Esophagus (tissue), 2 donors: ENCODE results near the gene ELAVL3. TPM values are rescaled to one million over a fixed set of nuclear protein-coding genes. Genes with fewer than 3 reads are reported as not detected.
A peak's percentile ranks its signal among the peaks of the same experiment; 100 is the strongest.

ENCODE experiments used
- H3K27ac ChIP-seq, 2 donors: one replicate each; pipeline ENCODE4 v1.5.1; 2013; ENCODE audit warnings: low read depth in 2 of 2, mild to moderate bottlenecking in 2 of 2, inconsistent platforms in 1 of 2, low read length in 1 of 2, moderate library complexity in 1 of 2
- H3K27me3 ChIP-seq, 2 donors: one replicate each; pipeline ENCODE4 v1.6.1; 2013; ENCODE audit warnings: low read length in 2 of 2, control low read depth in 1 of 2, mild to moderate bottlenecking in 1 of 2; ENCODE audit not compliant: insufficient read depth in 2 of 2, control insufficient read depth in 1 of 2
- H3K36me3 ChIP-seq, 2 donors: one replicate each; pipeline ENCODE4 v1.6.1; 2013; ENCODE audit warnings: low read length in 1 of 2; ENCODE audit not compliant: control insufficient read depth in 2 of 2, insufficient read depth in 2 of 2
- H3K4me1 ChIP-seq, 2 donors: one replicate each; pipeline ENCODE4 v1.6.1; 2013; ENCODE audit warnings: low read length in 1 of 2; ENCODE audit not compliant: control insufficient read depth in 2 of 2, insufficient read depth in 2 of 2
- H3K4me3 ChIP-seq, 2 donors: one replicate each; pipeline ENCODE4 v1.5.1; 2013; ENCODE audit warnings: low read length in 2 of 2, mild to moderate bottlenecking in 2 of 2, low read depth in 1 of 2, moderate library complexity in 1 of 2
- H3K9me3 ChIP-seq, 2 donors: one replicate each; pipeline ENCODE4 v1.6.1; 2013; ENCODE audit warnings: mild to moderate bottlenecking in 2 of 2, low read depth in 1 of 2, low read length in 1 of 2, moderate library complexity in 1 of 2; ENCODE audit not compliant: control insufficient read depth in 2 of 2, insufficient read depth in 1 of 2
- WGBS, 2 donors: extraction: QIAGEN DNeasy Blood & Tissue Kit; methylation state at CpG; one replicate each; pipeline ENCODE4 v1.1.7; 2013; 5-methylcytosine and 5-hydroxymethylcytosine counted together
- polyA plus RNA-seq, 2 donors: library from polyadenylated mRNA; stranded (reverse); fragments of 200-250 nt; gene quantifications; one replicate each; pipeline ENCODE4 v1.2.3, GENCODE V29; 2013
- donor health status: healthy with polysubstance abuse.
- donor health status: Bipolar disorder and iron deficiency.

Gene ELAVL3
- polyA plus RNA-seq, 2 donors, result not detected

DNA sequence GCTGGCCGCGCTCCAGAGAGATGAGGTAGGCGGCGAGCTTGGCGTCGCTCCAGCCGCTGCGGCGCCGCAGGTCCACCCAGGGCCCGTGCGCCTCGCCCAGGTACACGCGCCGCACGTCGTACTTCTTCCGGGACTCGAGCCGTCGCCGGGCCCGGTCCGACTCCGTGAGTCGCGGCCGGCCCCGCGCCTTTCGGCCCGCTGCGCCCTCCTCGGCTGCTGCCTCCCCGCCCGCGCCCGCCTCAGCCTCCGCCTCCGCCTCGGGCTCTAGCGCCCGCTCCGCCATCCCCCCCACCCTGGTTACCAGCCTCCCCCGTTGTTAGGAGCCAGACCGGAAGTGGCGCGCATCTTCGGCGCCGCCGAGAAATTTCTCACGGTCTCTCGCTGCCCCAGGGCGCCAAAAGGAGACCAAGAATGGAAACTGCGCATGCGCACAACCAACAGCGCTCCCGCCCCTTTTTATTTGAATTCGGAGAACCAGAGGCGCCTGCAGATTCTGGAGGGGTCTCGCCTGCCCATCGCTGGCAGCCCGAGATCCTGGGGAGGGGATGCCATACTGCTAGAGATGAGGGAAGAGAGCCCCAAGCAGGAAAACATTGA lies 24.8 kb upstream of the ELAVL3 start, which contains the start of gene ZNF653:
Gene ZNF653, minus strand, starts transcription at position 336 of the 597 bp plus-strand sequence. Its CDS starts 53 bp downstream, at position 283.
- H3K36me3 ChIP-seq, result peaks cover 0 to 2% of the 10 kb centered on the region in 2 donors
- 0% methylated on average over 31 to 65 of the region's 65 CpGs for whole genome bisulfite sequencing, 2 donors
- H3K27ac ChIP-seq, result peak within 1 kb of the TSS; percentile 97 to 98
- H3K27me3 ChIP-seq, result no peaks in the 10 kb centered on the region
- no peaks in the 10 kb centered on the region for H3K9me3 ChIP-seq
- H3K4me3 ChIP-seq, result peak within 1 kb of the TSS; percentile 72 to 90
- H3K4me1 ChIP-seq, result peaks cover 0 to 3% of the 10 kb centered on the region in 2 donors

DNA sequence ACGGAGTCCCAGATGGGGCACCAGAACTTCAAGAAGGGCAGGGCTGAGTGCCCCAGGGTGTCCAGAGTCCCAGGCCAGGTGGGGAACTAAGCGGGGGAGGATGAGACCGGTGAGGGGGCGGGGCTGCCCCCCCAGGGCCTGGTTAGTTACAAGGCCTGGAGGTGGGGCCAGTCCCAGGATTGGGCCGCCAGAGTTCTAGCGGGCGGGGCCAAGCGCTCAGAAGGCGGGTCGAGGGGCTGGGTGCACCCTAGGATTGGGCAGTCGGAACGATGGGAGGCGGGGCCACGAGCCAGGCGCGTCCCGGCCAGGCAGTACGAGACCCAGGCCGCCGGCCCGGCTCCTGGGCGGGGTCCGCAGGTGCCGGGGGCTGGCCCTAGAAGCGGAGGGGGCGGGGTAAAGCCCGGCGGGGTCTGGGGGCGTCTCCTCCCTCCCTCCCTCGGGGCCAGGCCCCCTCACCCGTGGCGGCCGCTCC lies 24.2 kb upstream of the ELAVL3 start:
- WGBS, 2 donors, result 1 to 2% methylated on average over 22 to 33 of the region's 33 CpGs
- H3K4me3 ChIP-seq, result peak overlapping the region; percentile 72 to 90
- H3K9me3 ChIP-seq, result no peaks in the 10 kb centered on the region
- peaks cover 0 to 3% of the 10 kb centered on the region in 2 donors for H3K4me1 ChIP-seq
- H3K27ac ChIP-seq, result peak overlapping the region; percentile 97 to 98
- peaks cover 0 to 2% of the 10 kb centered on the region in 2 donors for H3K36me3 ChIP-seq
- no peaks in the 10 kb centered on the region for H3K27me3 ChIP-seq

DNA sequence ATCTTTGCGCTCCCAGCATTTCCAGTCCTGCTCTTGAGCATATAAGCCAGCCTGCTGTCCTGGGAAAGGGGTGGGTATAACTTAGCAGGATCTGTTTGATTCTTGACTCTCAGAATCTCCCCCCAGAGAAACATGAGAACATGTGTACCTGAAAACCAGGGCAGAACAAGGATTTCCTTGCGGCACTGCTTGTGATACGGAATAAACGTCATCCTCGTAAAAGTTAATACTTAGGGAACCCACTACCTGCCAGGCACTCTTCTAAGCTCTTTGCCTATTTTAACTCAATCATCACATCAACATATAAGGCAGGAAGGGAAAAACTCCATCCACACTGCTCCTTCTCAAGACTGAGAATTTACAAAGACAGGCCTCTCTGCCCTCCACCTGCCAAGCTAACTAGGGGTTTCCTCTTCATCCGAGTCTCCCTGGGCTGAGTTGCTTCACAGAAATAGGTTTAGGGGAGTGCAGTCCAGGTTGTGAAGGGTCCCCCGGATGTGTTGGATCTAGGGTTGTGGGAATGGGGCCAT lies 23.7 kb upstream of the ELAVL3 start:
- H3K27ac ChIP-seq, result peak overlapping the region; percentile 97 to 98
- H3K36me3 ChIP-seq, result peaks cover 0 to 2% of the 10 kb centered on the region in 2 donors
- WGBS, 2 donors, result 42 to 47% methylated on average over 7 of the region's 7 CpGs
- H3K9me3 ChIP-seq, result no peaks in the 10 kb centered on the region
- peaks cover 0 to 3% of the 10 kb centered on the region in 2 donors for H3K4me1 ChIP-seq
- no peaks in the 10 kb centered on the region for H3K27me3 ChIP-seq
- peak overlapping the region; percentile 72 to 90 for H3K4me3 ChIP-seq

GRCh38 chr19:11499890-11500420 lies 19.1 kb upstream of the ELAVL3 start:
- Histone ChIP-seq H3K36me3 (peaks cover 0 to 17% of the 10 kb centered on the region in 2 donors), H3K4me3 (no peak overlapping the region), H3K27ac (no peak overlapping the region), H3K27me3 (no peaks in the 10 kb centered on the region), H3K9me3 (no peaks in the 10 kb centered on the region), H3K4me1 (peaks cover 0 to 2% of the 10 kb centered on the region in 2 donors)
- WGBS, 2 donors, result 78 to 79% methylated on average over 7 of the region's 7 CpGs

GRCh38 chr19:11499220-11499726 lies 18.4 kb upstream of the ELAVL3 start:
- no peak overlapping the region for H3K4me3 ChIP-seq
- no peak overlapping the region for H3K27ac ChIP-seq
- H3K27me3 ChIP-seq, result no peaks in the 10 kb centered on the region
- WGBS, 2 donors, result 92 to 93% methylated on average over 6 of the region's 6 CpGs
- H3K4me1 ChIP-seq, result peaks cover 0 to 2% of the 10 kb centered on the region in 2 donors
- peaks cover 0 to 20% of the 10 kb centered on the region in 2 donors for H3K36me3 ChIP-seq
- no peaks in the 10 kb centered on the region for H3K9me3 ChIP-seq

- WGBS, 2 donors, result 66 to 68% methylated on average over 17 of the region's 17 CpGs
- no peak overlapping the region for H3K27ac ChIP-seq
- H3K27me3 ChIP-seq, result no peaks in the 10 kb centered on the region
- no peaks in the 10 kb centered on the region for H3K9me3 ChIP-seq
- no peak overlapping the region for H3K4me3 ChIP-seq
- peaks cover 0 to 24% of the 10 kb centered on the region in 2 donors for H3K36me3 ChIP-seq
- H3K4me1 ChIP-seq, result peaks cover 0 to 2% of the 10 kb centered on the region in 2 donors
These were observed 15.7 kb upstream of the ELAVL3 start for GRCh38 chr19:11496391-11497163.

DNA sequence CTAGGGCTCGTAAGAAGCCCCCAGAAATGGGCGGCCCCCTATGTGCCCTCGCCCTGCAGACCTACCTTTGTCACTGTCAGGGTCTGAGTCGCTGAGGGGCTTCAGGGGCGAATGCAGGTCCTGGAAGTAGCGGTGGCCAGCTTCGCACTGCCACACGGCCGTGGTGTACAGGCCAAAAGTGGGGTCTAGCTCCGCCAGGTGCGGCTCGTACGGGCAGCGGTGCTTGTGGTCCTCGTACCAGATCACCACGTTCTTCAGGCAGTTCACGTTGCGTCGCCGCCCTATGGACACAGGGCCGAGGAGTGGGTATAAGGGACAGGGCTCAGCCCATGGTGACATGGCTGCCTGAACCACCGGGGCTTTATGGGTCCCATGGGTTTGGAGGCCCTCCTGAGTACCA lies 15.0 kb upstream of the ELAVL3 start:
- H3K27ac ChIP-seq, result no peak overlapping the region
- H3K9me3 ChIP-seq, result no peaks in the 10 kb centered on the region
- H3K27me3 ChIP-seq, result no peaks in the 10 kb centered on the region
- no peak overlapping the region for H3K4me3 ChIP-seq
- 96% methylated on average over 22 of the region's 22 CpGs for WGBS, 2 donors
- peaks cover 0 to 2% of the 10 kb centered on the region in 2 donors for H3K4me1 ChIP-seq
- peaks cover 0 to 25% of the 10 kb centered on the region in 2 donors for H3K36me3 ChIP-seq

- 82 to 86% methylated on average over 10 of the region's 10 CpGs for WGBS, 2 donors
These were observed 14.6 kb upstream of the ELAVL3 start for GRCh38 chr19:11495481-11495880.

DNA sequence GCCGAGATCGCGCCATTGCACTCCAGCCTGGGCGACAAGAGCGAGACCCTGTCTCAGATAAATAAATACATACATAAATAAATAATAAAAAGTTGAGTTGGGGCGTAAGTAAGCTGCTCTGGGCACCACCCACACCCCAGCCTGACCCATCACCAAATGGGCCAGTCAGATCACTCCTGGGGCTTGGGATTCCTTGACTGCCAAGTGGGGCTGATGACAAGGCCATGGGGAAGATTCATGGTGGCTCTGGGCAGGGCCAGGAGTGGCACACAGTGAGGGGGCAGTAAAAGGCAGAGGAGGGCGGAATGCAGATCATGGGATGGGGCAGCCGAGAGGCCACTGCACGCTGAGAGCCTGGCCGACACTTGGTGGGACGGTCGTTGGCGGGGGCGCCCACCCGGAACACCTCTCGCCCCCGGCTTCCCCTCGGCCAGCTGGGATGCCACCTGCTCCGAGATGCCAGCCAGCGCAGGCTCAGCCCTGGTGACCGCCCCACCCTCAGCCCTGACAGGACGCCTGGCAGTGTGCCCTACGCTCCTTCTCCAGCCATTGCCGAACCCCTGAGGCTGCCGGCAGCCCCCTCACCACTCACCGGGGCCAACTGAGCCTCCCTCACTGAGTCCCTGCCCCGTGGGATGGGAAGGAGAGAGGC lies 13.9 kb upstream of the ELAVL3 start:
- Histone ChIP-seq H3K27me3 (no peaks in the 10 kb centered on the region), H3K4me1 (peaks cover 0 to 2% of the 10 kb centered on the region in 2 donors), H3K9me3 (no peaks in the 10 kb centered on the region), H3K4me3 (no peak overlapping the region), H3K36me3 (peaks cover 0 to 27% of the 10 kb centered on the region in 2 donors), H3K27ac (no peak overlapping the region)
- 94 to 96% methylated on average over 27 of the region's 27 CpGs for WGBS, 2 donors

More at GRCh38 chr19:11495481-11495880, 14.6 kb upstream of the ELAVL3 start:
- no peak overlapping the region for H3K27ac ChIP-seq
- H3K9me3 ChIP-seq, result no peaks in the 10 kb centered on the region
- no peaks in the 10 kb centered on the region for H3K27me3 ChIP-seq
- H3K4me1 ChIP-seq, result peaks cover 0 to 2% of the 10 kb centered on the region in 2 donors
- H3K4me3 ChIP-seq, result no peak overlapping the region
- peaks cover 0 to 27% of the 10 kb centered on the region in 2 donors for H3K36me3 ChIP-seq
